ENCODE measurements around the gene SGMS1. TPM values are rescaled to one million over a fixed set of nuclear protein-coding genes. Genes with fewer than 3 reads are reported as not detected.

Gene SGMS1
- total and polyA plus RNA-seq, 2 donors from 2014 or later: 13.6 to 100 TPM

- no peak for TF ChIP-seq CTCF (IDR thresholded peaks at IDR 0.05; ENCODE audit: borderline replicate concordance, extremely low read depth, insufficient read depth)
- H3K36me3 ChIP-seq (ENCODE audit: control insufficient read depth in 2 of 3, insufficient read depth in 3 of 3, low read length in 3 of 3): no peaks in the 10 kb centered on the region
- H3K27me3 ChIP-seq (ENCODE audit: control insufficient read depth, insufficient read depth, low read length): no peaks in the 10 kb centered on the region
- no peaks in the 10 kb centered on the region for H3K9me3 ChIP-seq (ENCODE audit: control insufficient read depth in 2 of 3, insufficient read depth in 1 of 3, low read length in 3 of 3)
- no peak overlapping the region for H3K4me3 ChIP-seq (ENCODE audit: low read length in 3 of 3)
- intact Hi-C loops (cut with DNase I): no loop called here
- DNase-seq (no peak), FAIRE-seq (no peak)
- H3K27ac ChIP-seq (ENCODE audit: low read depth in 2 of 2, low read length in 2 of 2): no peak overlapping the region
- peaks cover 0 to 2% (median 0%) of the 10 kb centered on the region in 3 donors for H3K4me1 ChIP-seq (ENCODE audit: control insufficient read depth in 2 of 3, insufficient read depth in 2 of 3, low read depth in 1 of 3, low read length in 3 of 3)
- no peak overlapping the region for H3K9ac ChIP-seq (ENCODE audit: low read length in 3 of 3)
Observed at GRCh38 chr10:50542871-50543270, 80.9 kb downstream of the SGMS1 start.

DNA sequence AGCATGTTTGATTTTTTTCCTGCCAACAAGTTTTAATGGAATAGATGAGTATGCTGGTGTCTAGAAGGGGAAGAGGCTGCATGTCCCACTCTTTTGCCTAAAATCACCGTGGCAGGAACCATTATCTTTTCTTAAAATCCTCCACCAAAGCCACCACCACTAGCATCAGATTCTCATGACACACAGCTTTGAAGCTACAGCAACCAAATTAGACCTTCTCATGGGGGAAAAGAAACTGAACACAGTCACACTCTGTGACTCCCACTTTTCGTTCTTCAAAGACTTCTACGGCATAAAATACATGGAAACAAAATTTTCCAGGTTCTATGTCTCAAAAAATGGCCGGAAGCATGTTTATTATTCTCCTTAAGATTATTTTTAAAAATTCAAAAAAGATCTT is 81.8 kb downstream of the SGMS1 start:
- Histone ChIP-seq H3K27me3 (ENCODE audit: control insufficient read depth, insufficient read depth, low read length) (no peaks in the 10 kb centered on the region), H3K9me3 (ENCODE audit: control insufficient read depth in 2 of 3, insufficient read depth in 1 of 3, low read length in 3 of 3) (no peaks in the 10 kb centered on the region), H3K4me3 (ENCODE audit: low read length in 3 of 3) (no peak overlapping the region), H3K4me1 (ENCODE audit: control insufficient read depth in 2 of 3, insufficient read depth in 2 of 3, low read depth in 1 of 3, low read length in 3 of 3) (peaks cover 0 to 2% (median 0%) of the 10 kb centered on the region in 3 donors), H3K27ac (ENCODE audit: low read depth in 2 of 2, low read length in 2 of 2) (no peak overlapping the region), H3K9ac (ENCODE audit: low read length in 3 of 3) (no peak overlapping the region), H3K36me3 (ENCODE audit: control insufficient read depth in 2 of 3, insufficient read depth in 3 of 3, low read length in 3 of 3) (no peaks in the 10 kb centered on the region)
- FAIRE-seq (no peak), DNase-seq (no peak)
- intact Hi-C loops (cut with DNase I): no loop called here
- TF ChIP-seq CTCF (IDR thresholded peaks at IDR 0.05; ENCODE audit: borderline replicate concordance, extremely low read depth, insufficient read depth): no peak

- no peaks in the 10 kb centered on the region for H3K36me3 ChIP-seq (ENCODE audit: control insufficient read depth in 2 of 3, insufficient read depth in 3 of 3, low read length in 3 of 3)
- H3K27ac ChIP-seq (ENCODE audit: low read depth in 2 of 2, low read length in 2 of 2): no peak overlapping the region
- H3K9ac ChIP-seq (ENCODE audit: low read length in 3 of 3): no peak overlapping the region
- FAIRE-seq (no peak), DNase-seq (no peak)
- H3K9me3 ChIP-seq (ENCODE audit: control insufficient read depth in 2 of 3, insufficient read depth in 1 of 3, low read length in 3 of 3): no peaks in the 10 kb centered on the region
- TF ChIP-seq CTCF (IDR thresholded peaks at IDR 0.05; ENCODE audit: borderline replicate concordance, extremely low read depth, insufficient read depth): no peak
- no peaks in the 10 kb centered on the region for H3K27me3 ChIP-seq (ENCODE audit: control insufficient read depth, insufficient read depth, low read length)
- intact Hi-C loops (cut with DNase I): no loop called here
- peaks cover 0 to 2% (median 0%) of the 10 kb centered on the region in 3 donors for H3K4me1 ChIP-seq (ENCODE audit: control insufficient read depth in 2 of 3, insufficient read depth in 2 of 3, low read depth in 1 of 3, low read length in 3 of 3)
- H3K4me3 ChIP-seq (ENCODE audit: low read length in 3 of 3): no peak overlapping the region
Observed at GRCh38 chr10:50541317-50541716, 82.4 kb downstream of the SGMS1 start.

DNA sequence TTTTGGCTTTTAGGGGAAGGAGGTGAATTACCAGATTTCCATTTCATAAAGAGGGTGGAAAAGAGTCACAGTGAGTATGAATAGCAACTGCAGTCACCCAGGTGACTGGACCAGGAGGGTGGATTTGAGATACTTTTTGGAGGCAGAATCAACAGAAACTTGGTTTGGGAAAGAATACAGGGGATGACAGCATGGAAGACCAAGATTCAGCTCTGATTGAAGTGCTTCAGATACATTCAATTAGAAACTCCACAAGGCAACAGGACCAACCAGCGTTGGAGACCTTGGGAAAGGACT is 83.0 kb downstream of the SGMS1 start:
- H3K4me1 ChIP-seq (ENCODE audit: control insufficient read depth in 2 of 3, insufficient read depth in 2 of 3, low read depth in 1 of 3, low read length in 3 of 3): peaks cover 0 to 2% (median 0%) of the 10 kb centered on the region in 3 donors
- DNase-seq: no peak
- H3K27ac ChIP-seq (ENCODE audit: low read depth in 2 of 2, low read length in 2 of 2): no peak overlapping the region
- no peak overlapping the region for H3K9ac ChIP-seq (ENCODE audit: low read length in 3 of 3)
- H3K36me3 ChIP-seq (ENCODE audit: control insufficient read depth in 2 of 3, insufficient read depth in 3 of 3, low read length in 3 of 3): no peaks in the 10 kb centered on the region
- TF ChIP-seq CTCF (IDR thresholded peaks at IDR 0.05; ENCODE audit: borderline replicate concordance, extremely low read depth, insufficient read depth): no peak
- H3K4me3 ChIP-seq (ENCODE audit: low read length in 3 of 3): no peak overlapping the region
- H3K9me3 ChIP-seq (ENCODE audit: control insufficient read depth in 2 of 3, insufficient read depth in 1 of 3, low read length in 3 of 3): no peaks in the 10 kb centered on the region
- no peak for FAIRE-seq
- intact Hi-C loops (cut with DNase I): no loop called here
- no peaks in the 10 kb centered on the region for H3K27me3 ChIP-seq (ENCODE audit: control insufficient read depth, insufficient read depth, low read length)
